A204.1 (cell line): ENCODE measurements around the gene UROC1.

Experiments used
- FAIRE-seq: peaks from 2 replicates; lab custom pipeline; 2012; peaks lifted over from hg19 to GRCh38; lab: Jason Lieb, UNC

The UROC1 gene

DNA sequence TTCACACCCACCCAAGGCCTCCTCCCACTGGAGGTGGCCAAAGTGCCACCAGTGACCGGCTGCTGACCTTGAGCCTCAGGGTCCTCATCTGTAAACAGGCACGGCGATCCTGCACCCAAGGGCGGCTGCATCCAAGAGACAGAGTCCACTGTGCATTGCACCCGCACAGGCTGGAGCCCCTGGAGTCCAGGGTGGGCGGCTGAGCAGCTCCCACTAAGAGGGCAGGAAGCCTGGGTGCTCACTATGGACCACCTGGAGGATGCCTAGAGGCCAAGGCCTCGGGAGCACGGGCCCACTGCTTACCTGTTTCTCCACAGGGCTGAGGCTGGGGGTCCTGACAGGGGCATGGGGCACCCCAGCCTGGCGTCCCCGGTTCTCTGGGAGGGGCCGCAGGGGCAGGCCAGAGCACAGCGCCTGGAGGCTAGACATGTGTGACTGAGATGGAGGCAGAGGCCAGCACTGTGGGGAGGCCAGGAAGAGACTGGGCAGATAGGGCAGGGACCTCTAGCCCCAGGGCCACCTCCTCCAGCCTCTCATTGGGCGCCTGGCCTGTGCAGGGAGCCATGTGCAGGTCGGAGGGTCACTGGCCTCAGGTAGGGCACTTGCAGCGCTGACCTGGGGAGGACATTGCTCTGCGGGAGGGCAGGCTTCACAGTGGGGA lies at the start of gene UROC1:
Gene UROC1, minus strand, starts transcription at position 483 of the 661 bp plus-strand sequence. Its CDS starts 54 bp downstream, at position 429.
- no peak for FAIRE-seq

DNA sequence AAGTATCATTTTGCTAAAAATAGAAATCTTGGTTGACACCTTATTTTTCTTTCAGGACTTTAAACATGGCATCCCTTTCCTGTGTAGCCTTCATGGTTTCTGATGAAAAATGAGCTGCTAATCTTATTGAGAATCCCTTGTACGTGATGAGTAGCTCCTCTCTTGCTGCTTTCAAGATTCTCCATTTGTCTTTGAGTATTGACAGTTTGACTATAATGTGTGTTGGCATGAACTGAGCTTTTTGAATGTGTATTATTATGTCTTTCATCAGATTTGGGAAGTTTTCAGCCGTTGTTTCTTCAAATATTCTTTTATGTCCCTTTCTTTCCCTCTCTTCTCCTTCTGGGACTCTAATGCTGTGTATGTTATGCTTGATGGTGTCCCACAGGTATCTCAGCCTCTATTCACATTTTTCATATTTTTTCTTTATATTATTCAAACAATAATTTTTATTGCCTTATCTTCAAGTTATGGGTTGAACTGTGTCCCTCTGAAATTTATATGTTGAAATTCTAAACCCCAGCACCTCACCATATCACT lies 45.2 kb upstream of the UROC1 start:
- FAIRE-seq: no peak

DNA sequence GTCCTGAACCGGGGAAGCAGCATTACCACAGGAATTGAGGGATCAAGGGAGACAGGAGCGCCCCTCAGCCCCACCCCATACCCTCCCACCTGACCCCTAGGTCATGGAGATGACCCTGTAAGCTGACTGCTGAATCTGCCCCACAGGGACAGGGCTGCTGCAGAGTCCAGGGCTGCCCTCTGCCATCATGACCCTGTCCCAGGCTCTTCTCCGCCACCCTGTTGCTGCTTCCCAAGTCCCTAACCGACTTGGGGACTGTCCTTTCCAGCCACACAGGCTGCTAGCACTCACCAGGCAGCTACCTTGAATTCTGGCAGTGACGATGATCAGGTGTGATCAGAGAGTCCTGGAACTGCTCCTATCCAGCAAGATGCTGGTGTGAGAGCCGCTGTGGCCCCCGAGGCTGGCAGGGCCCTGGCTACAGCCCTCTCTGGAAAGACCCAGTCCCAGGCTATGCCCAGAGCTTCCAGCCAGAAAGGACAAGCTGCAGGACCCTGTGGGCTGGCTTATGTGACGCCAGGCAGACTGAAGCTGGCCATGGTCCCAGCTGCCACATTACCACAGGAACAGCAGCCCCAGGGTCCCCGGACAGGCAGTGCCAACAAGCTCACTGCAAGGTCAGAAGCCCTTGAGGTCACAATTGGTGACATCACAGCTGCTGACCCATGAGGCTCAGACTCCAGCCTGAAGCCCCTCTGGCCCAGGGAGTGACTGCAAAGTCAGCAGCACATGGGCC lies 40.9 kb upstream of the UROC1 start, which contains the start of gene C3orf22:
Gene C3orf22, minus strand, starts transcription at position 597 of the 736 bp plus-strand sequence. CDS start 5,542 bp downstream, outside the sequence.
- FAIRE-seq: no peak

- no peak for FAIRE-seq
Measured at GRCh38 chr3:126557761-126558160, 40.2 kb upstream of the UROC1 start.

DNA sequence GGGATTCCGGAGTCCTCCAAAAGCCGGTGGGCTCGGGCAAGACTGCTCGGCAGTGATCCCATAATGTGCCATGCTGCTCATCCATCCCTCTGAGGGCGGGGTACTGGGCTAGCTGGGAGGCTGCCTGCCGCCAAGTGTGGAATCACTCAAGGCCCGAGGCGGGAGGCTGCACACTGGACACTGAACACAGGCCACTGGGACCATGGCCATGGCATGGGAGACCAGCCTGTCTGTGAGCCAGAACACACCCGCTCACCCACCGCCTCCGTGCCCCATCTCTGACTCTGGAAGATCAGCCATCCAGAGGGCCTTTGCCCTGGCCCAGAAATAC lies 39.8 kb upstream of the UROC1 start:
- no peak for FAIRE-seq

DNA sequence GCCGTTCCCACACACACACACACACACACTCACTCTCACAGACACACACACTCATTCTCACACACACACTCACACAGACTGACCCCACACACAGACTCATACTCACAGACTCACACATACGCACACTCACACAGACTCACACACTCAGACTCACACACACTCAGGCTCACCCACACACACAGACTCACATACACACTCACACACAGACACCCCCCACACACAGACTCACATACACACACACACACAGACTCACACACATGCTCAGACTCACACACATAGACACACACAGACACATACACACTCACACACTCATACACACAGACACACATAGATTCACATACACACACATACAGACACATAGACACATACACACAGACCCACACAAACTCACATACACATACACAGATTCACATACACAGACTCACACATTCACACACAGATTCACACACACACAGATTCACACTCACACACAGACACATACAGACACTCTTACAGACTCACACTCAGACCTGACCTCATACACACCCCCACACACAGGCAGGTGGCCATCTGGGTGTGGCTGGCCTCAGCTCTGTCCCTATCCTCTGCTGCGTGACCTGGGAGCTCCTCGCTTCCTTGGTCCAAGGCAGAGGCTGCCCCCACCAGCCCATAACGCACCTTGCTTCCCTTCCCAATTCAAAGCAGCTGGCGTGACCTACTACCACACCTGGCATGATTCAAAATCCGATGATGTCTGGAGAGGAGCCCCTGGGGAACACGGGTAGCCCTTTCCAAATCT lies 39.3 kb upstream of the UROC1 start:
- no peak for FAIRE-seq

DNA sequence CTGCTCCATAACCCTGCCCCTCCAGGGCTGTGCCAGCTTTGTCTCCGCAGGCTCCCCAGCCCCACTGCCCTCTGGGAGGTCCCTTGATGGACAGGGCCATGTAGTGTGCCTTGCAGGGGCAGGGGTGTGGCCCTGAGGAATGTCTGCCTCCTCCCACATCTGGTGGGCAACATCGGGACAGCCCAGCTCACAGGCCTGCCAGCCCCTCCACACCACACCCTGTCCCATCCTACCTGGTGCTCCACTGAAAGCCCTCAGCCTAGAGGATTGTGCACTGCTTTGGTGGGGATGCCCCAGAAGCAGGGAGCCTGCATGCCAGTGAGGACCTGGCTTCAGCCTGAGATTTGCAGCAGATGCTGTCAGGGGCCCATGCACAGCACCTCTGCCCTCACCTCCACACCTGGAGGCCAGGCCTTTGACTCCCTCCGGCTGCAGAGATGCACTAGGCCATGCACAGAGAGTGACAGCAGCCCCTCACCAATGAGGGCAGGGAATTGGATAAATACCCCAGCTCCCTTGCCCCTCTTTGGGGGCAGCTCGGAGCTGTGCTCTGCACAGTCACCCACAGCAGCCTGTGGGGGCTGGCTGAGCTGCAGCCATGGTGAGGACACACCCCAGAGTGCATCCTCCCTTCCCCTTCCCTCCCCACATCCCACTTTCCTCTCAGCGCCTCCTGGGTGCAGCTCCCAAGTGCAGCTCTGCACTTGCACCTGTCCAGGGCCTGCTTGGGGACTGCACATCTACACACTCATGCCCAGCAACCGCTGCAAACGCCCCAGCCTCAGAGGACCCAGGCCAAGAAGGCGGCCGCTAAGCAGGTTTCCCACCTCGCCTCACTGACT lies 38.4 kb upstream of the UROC1 start:
- FAIRE-seq: no peak

GRCh38 chr3:126554560-126555525 lies 37.3 kb upstream of the UROC1 start:
- FAIRE-seq: no peak

- no peak for FAIRE-seq
Measured at GRCh38 chr3:126553284-126554084, 35.9 kb upstream of the UROC1 start.

- no peak for FAIRE-seq
Measured at GRCh38 chr3:126552688-126553283, 35.2 kb upstream of the UROC1 start.

DNA sequence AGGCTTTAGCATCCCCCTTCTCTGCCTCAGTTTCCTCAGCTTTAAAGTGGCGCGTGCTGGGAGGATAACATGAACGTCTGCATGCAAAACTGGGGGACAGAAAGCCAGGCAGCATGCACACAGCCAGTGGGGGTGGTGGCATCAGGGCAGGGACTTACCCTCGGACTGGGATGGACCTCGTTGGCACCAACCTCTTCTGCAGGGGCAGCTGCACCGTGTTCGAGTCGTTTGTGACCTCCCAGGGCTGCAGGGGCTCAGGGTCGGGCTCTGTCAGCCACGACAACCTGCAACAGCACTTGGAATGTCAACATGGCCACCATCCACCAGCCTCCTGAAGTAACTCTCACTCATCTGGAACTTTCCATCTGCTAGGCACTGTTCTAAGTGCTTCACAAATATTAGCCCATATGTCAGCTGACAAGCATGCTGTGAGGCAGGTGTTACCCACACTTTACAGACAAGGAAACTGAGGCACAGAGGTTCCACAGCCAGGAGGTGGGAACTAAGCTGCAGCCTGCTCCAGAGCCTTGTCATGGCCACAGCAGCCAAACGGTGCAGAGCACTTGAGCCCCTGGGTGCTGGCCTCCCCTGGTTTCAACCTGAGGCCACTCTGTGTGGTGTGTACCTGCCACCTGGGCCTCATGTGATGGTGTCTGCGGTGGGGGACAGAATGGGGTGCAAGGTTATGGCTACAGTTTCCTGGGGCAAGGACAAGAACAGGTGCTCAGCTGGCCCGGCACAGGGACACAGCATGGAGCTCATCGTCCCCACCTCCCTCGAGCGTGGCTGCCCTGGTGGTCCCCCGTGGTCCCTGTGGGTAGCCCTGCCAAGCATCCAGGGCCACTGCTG lies 34.5 kb upstream of the UROC1 start:
- no peak for FAIRE-seq

DNA sequence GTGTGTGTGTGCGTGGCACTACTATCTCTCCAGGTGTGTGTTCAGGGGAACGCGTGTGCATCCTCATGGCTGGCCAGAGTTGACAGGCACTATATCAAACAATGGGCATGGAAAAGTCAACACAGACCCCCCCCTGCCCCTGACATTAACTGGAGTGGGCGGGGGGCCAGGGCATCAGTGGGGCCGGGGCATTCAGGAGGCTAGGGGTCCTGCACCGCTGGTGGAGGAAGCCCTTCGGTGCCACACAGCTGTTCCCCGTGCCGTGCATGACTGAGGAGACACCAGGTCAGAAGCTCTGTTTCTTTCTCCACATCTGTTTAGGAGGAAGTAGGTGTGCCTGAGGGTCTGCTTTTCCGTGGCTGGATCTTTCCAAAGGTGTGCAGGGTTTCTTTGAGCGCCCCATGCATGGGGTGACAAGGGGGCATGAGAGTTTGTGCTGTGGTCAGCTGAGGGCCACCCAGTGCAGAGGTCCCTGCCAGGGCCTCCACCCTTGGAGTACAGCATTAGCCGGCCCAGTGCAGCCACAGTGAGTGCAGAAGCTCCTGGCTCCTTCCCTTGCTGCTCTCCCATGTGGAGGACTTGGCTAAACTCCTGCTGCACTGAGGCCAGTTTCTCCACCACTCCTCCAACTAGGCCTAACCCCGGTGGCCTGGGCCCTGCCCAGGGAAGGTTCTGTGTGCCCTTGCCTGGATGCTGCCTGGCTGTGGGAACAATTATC lies 33.7 kb upstream of the UROC1 start:
- FAIRE-seq: no peak

GRCh38 chr3:126550488-126551051 lies 33.0 kb upstream of the UROC1 start:
- FAIRE-seq: no peak

DNA sequence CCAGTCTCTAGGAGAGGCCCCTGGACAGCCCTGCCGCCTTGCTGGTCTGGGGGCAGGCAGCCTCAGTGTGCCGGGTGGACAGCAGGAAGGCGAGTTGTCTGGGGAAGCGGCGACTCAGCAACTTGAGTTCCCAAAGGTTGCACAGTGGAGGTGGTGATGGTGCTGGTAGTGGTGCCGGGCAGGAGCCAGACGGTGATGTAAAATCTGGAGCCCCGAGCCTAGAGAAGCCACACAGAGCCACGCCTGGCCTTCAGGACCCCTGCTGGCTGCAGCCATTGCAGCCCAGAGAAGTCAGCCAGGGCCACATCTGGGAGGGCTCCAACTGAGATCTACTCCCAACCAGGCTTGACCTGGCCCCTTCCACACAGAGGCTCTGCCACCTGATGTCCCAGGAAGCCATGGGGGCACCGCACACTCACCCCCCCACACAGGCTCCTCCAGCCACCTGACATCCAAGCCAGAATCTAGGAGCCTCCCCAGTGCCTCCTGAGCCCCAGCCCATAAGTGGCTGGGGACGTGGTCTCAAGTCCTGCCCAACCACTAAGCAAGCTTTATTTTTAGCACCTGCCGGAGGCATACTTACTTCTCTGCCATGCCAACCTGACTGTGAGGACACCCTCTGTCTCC lies 32.4 kb upstream of the UROC1 start:
- no peak for FAIRE-seq

GRCh38 chr3:126548556-126549466 lies 31.2 kb upstream of the UROC1 start:
- FAIRE-seq: no peak

DNA sequence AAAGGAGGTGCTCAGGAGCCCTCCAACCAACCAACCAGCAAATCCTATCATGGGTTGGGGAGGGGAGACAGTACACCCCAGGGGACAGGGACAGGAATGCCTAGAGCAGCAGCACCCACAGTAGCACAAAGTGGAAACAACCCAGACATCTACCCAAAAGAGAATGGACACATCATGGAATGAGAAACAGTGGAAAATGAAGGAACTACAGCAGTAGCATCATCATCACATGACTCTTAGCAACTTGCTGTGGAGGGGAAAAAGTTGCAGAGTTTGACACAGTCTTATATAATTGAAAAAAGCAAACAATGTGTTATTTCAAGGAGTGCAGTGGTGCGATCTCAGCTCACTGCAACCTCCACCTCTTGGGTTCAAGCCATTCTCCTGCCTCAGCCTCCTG lies 30.1 kb upstream of the UROC1 start:
- FAIRE-seq: no peak
